ENCODE results near the gene STIP1. TPM values are rescaled to one million over a fixed set of nuclear protein-coding genes. Genes with fewer than 3 reads are reported as not detected.

The STIP1 gene
- total and polyA plus RNA-seq, 9 of the 15 experiments (the other 6 are each of a cell fraction or from before 2014, with no cell fraction given) = 58.1 to 465 (median 346) TPM

DNA sequence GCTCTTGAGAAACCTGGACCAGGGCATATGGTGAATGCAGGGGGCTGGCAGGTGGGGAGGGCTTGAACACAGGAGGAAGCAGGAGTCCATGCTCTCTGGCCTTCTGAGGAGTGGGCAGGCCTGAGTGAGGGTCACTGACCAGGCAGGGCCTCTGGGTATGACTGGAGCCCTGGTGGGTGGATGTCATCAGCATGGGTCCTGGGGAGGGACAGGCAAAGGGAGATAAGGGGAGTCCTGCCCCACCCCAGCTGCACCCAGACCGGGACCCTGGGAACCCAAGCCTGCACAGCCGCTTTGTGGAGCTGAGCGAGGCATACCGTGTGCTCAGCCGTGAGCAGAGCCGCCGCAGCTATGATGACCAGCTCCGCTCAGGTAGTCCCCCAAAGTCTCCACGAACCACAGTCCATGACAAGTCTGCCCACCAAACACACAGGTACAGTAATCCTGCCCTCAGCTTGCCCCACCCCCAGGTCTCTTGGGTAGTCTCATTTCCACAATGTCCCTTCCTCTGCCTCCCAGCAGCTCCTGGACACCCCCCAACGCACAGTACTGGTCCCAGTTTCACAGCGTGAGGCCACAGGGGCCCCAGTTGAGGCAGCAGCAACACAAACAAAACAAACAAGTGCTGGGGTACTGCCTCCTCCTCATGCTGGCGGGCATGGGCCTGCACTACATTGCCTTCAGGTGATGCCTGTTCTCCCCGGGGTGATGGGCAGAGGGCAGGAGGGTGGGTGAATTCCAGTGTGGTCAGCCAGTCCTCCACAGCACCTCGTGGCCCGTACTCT lies 46.4 kb downstream of the STIP1 start:
- H3K4me1 ChIP-seq (replicated peaks in 1 of 2; ENCODE audit: control insufficient read depth in 2 of 2, insufficient read depth in 2 of 2, low read length in 2 of 2) = peaks cover 37 to 73% of the 10 kb centered on the region in 2 experiments
- 54% methylated on average over 15 of the region's 15 CpGs for WGBS (ENCODE audit: insufficient coverage, low coverage, missing lambda C conversion rate)

More for the DNA sequence above, 46.4 kb downstream of the STIP1 start:
- intact Hi-C loops (cut with micrococcal nuclease) (no loop called here), in situ Hi-C loops (cut with MboI) (no loop called here)
- Histone ChIP-seq H3K4me2 (ENCODE audit: insufficient read depth, low read length) (peak overlapping the region; percentile 67), H3K27me3 (ENCODE audit: control insufficient read depth in 2 of 2, insufficient read depth in 2 of 2, low read length in 2 of 2) (no peaks in the 10 kb centered on the region), H3K79me2 (ENCODE audit: control insufficient read depth, insufficient read depth, low read length) (peaks cover 45% of the 10 kb centered on the region), H3K9me3 (replicated peaks; ENCODE audit: control insufficient read depth, insufficient read depth, low read depth, low read length) (no peaks in the 10 kb centered on the region), H3K27ac (ENCODE audit: extremely low read depth, low read depth, low read length) (peak overlapping the region; percentile 47; the same call in 2 of the 3 replicates), H4K20me1 (replicated peaks; ENCODE audit: control insufficient read depth, insufficient read depth, low read length) (no peaks in the 10 kb centered on the region), H3K4me3 (no peak overlapping the region), H3K9ac (ENCODE audit: insufficient read depth in 1 of 2, low read depth in 2 of 2, low read length in 2 of 2) (peak overlapping the region; percentile 48 to 71), H2AFZ (ENCODE audit: low read depth, low read length) (no peak overlapping the region), H3K36me3 (ENCODE audit: control insufficient read depth, insufficient read depth, low read length) (peaks cover 23% of the 10 kb centered on the region; the same call in 2 of the 3 replicates), H3K9me1 (ENCODE audit: control insufficient read depth, insufficient read depth, low read length) (no peaks in the 10 kb centered on the region)
- TF ChIP-seq EGR1 (conservative IDR thresholded peaks at IDR 0.05) = peak; percentile 44
- TF ChIP-seq HMGN3 (IDR thresholded peaks at IDR 0.05; ENCODE audit: borderline replicate concordance, extremely low read depth, insufficient read length, low read depth, low read length) = peak; percentile 29
- TF ChIP-seq RBFOX2 (IDR thresholded peaks at IDR 0.05; ENCODE audit: low read depth, low read length) = 0 out of 2 replicates have a peak, but pooled peaks have one; percentile 26
- TF ChIP-seq STAG1 (CRISPR knock-in tag; IDR thresholded peaks at IDR 0.05; ENCODE audit: borderline replicate concordance) = no peak
- TF ChIP-seq POLR2G (IDR thresholded peaks at IDR 0.05; ENCODE audit: low read depth, low read length) = peak; percentile 54
- TF ChIP-seq GTF2F1 (IDR thresholded peaks at IDR 0.05; ENCODE audit: low read depth, low read length) = no peak
- no peak for TF ChIP-seq CBFA2T2 (conservative IDR thresholded peaks at IDR 0.05)
- TF ChIP-seq PURB (CRISPR knock-in tag; IDR thresholded peaks at IDR 0.05; ENCODE audit: low read depth) = no peak
- TF ChIP-seq ZBTB7A (IDR thresholded peaks at IDR 0.05; ENCODE audit: borderline replicate concordance, control insufficient read depth, low read depth, low read length) = peak; percentile 78; the same call in 1 of the 2 replicates
- peak; percentile 14; the same call in 1 of the 2 replicates for TF ChIP-seq DPF2 (IDR thresholded peaks at IDR 0.05)
- 0 out of 2 replicates have a peak, but pooled peaks have one; percentile 24 for TF ChIP-seq CREM (IDR thresholded peaks at IDR 0.05; ENCODE audit: low read depth)
- TF ChIP-seq POLR2A (conservative IDR thresholded peaks at IDR 0.05) = no peak
- TF ChIP-seq NRF1 (conservative IDR thresholded peaks at IDR 0.05 in 1 of 2, IDR thresholded peaks at IDR 0.05 in 1 of 2) = peak; percentile 14 to 24; a peak in 1 of 4 replicates
- TF ChIP-seq, protein P1, sequence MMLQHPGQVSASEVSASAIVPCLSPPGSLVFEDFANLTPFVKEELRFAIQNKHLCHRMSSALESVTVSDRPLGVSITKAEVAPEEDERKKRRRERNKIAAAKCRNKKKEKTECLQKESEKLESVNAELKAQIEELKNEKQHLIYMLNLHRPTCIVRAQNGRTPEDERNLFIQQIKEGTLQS (IDR thresholded peaks at IDR 0.05) = 0 out of 2 replicates have a peak, but pooled peaks have one; percentile 23
- TF ChIP-seq, protein P1 (CRISPR knock-in tag; conservative IDR thresholded peaks at IDR 0.05) = no peak
- peak; percentile 47; the same call in 1 of the 2 replicates for TF ChIP-seq CBFA2T3 (IDR thresholded peaks at IDR 0.05)
- 0 out of 2 replicates have a peak, but pooled peaks have one; percentile 26 for TF ChIP-seq ARID1B (IDR thresholded peaks at IDR 0.05)
- TF ChIP-seq HNRNPUL1 (IDR thresholded peaks at IDR 0.05; ENCODE audit: low read length) = no peak
- no TSS peak for BruUV-seq (replicated peaks)
- FAIRE-seq = peak; percentile 48
- ChIA-PET CTCF (ENCODE audit: low intra/inter-chr PET ratio) (no interaction called here), POLR2A (interaction anchor here (1.0 to 2.5 kb wide), 7 partner anchors 9 to 71 kb away, joined by 3 to 11 read pairs (median 5); partner anchors contain the start of genes FERMT3, FKBP2 and PPP1R14B)
- peak; percentile 3 for ATAC-seq
- DNase-seq (ENCODE audit: extremely low read depth in 1 of 4, low spot score in 3 of 4) = peak in 2 of 4 experiments; percentile 57 to 76
